ENCODE measurements around the gene RPTOR.

- TF ChIP-seq CTCF (IDR thresholded peaks at IDR 0.05; ENCODE audit: insufficient read depth, low read depth, low read length) (no peak), EZH2 (IDR thresholded peaks at IDR 0.05; ENCODE audit: insufficient read depth, low read length) (peak; percentile 81)
Measured at GRCh38 chr17:81003711-81004475, 459.3 kb downstream of the RPTOR start.
